Hippocampal formation (tissue), 2 donors: ENCODE measurements around the gene SOAT2.
"Not testable (repeated sequence)": the region's sequence is repeated elsewhere in the genome, so short reads cannot be mapped to it uniquely, and the experiment has no call there.

Experiments used
- DNase-seq, 2 donors: peaks; one replicate each; lab custom pipeline; 2025; lab: John Stamatoyannopoulos, UW

Gene SOAT2

GRCh38 chr12:53101931-53102781 lies 1.1 kb upstream of the SOAT2 start:
- no peak for DNase-seq

GRCh38 chr12:53103860-53104305 lies 597 bp downstream of the SOAT2 start:
- no peak for DNase-seq

GRCh38 chr12:53105256-53105655 lies 2.0 kb downstream of the SOAT2 start:
- DNase-seq, result no peak

- DNase-seq, result no peak
Observed at GRCh38 chr12:53105712-53106439, 2.6 kb downstream of the SOAT2 start.

GRCh38 chr12:53107122-53107521 lies 3.8 kb downstream of the SOAT2 start:
- no peak for DNase-seq

- DNase-seq, result not testable (repeated sequence)
Observed at GRCh38 chr12:53112431-53112830, 9.1 kb downstream of the SOAT2 start.

GRCh38 chr12:53113136-53113705 lies 9.9 kb downstream of the SOAT2 start:
- DNase-seq, result no peak

GRCh38 chr12:53113951-53114350 lies 10.7 kb downstream of the SOAT2 start:
- DNase-seq, result no peak

GRCh38 chr12:53115112-53115890 lies 12.0 kb downstream of the SOAT2 start:
- DNase-seq, result no peak

- no peak for DNase-seq
Observed at GRCh38 chr12:53115891-53116648, 12.8 kb downstream of the SOAT2 start.

- no peak for DNase-seq
Observed at GRCh38 chr12:53118751-53119300, 15.5 kb downstream of the SOAT2 start.

GRCh38 chr12:53120685-53121525 lies 17.6 kb downstream of the SOAT2 start:
- no peak for DNase-seq

GRCh38 chr12:53122961-53123468 lies 19.7 kb downstream of the SOAT2 start:
- DNase-seq, result no peak

- no peak for DNase-seq
Observed at GRCh38 chr12:53123578-53124351, 20.5 kb downstream of the SOAT2 start.

- no peak for DNase-seq
Observed at GRCh38 chr12:53124352-53124723, 21.1 kb downstream of the SOAT2 start.

GRCh38 chr12:53127169-53127568 lies 23.9 kb downstream of the SOAT2 start:
- DNase-seq, result no peak

GRCh38 chr12:53128780-53129569 lies 25.7 kb downstream of the SOAT2 start:
- no peak for DNase-seq

- no peak for DNase-seq
Observed at GRCh38 chr12:53131844-53132243, 28.6 kb downstream of the SOAT2 start.
